ENCODE data around the gene SLC35E1.

Gene SLC35E1

DNA sequence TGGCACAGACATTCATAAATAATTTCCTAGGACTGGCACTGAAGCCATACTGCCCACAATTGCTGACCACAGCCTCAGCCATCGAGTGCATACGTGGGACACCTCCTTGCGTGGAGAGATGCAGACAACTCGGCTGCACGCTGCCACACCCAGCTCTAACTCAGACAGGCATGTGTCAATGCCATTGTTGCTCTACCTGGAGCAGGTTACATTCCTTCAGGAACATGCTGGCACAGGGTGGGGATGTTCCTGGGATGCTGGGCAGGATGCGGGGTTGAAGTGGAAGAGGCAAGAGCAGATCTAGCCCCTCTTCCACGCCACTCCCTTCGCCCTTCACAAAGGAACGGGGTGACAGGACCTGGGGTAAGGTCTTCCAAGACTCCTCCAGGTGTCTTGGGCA lies 24.2 kb upstream of the SLC35E1 start:
- FAIRE-seq, result no peak

DNA sequence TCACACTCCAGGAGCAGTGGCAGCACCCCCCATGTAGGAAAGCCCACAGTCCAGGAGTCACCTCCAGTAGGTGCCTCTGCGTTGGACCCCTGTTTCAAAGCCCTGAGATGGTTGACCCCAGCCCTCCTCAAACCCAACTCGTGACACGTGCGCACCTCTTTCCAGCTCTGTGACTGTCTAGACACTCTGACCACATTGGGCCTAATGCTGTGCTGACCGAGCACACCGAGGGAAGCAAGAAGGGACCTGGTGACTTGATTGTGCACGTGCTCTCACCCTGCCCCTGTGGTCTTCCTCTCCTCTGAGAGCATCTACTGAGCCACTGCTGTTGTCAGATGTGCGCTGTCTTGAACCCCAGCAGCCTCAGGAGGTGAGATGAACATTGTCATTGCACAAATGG lies 22.9 kb upstream of the SLC35E1 start:
- FAIRE-seq, result no peak

DNA sequence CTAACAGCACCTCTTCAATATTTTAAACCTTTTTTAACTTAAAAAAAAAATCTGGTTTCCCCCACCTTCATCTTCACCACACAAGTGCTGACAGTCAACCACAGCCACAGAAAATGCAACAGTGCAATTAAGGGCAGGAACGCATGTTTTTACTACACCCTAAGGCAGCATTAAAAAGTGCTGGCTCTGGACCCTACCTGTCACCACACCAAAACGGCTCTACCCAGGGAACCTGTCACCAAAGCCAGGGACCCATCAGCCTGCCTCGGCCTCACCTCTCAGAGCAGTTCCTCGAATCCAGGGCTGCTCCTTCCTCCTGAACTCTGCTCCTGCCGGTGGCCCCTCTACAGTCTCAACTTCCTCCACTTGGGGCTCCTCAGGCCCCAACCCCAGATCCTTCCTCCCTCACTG lies 22.5 kb upstream of the SLC35E1 start:
- no peak for FAIRE-seq

DNA sequence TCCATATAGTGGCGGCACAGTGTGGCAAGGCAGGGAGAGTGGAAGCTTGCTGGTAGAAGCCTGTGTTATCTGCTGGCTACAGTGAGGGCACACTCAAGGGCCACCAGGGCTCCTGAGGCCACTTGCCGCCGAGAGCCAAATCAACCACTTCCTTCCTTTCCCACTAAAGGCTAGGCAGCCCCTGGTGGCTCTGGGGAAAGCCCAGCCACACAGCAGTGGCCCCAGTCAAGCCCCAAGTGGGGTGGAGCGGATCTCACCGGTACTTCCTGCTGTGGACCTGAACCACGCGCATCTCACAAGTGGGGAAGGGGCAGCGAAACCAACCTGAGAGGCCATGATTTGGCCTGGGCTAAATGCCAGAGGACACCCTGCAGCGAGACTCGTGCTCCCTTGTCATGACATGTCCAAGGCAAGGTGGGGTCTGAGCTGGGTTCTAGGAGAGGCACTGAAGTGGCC lies 21.9 kb upstream of the SLC35E1 start:
- no peak for FAIRE-seq

DNA sequence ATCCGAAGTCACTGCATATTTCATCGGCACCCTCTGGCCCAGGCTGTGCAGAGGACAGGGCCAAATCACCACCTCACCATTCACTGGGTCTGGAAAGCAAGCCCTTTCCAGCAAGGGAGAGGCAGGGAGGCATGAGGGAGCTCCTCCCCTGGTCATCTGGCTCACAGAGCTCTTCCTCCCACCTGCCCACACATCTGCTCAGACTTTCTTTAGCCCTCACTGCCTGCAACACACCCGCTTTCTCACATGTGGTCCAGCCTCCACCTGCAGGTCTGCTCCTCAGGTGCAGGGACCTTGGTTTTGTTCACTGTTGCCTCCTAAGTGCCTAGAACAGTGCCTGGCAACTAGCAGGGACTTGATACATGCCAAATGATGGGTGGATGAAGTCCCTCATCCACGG lies 21.0 kb upstream of the SLC35E1 start:
- no peak for FAIRE-seq

DNA sequence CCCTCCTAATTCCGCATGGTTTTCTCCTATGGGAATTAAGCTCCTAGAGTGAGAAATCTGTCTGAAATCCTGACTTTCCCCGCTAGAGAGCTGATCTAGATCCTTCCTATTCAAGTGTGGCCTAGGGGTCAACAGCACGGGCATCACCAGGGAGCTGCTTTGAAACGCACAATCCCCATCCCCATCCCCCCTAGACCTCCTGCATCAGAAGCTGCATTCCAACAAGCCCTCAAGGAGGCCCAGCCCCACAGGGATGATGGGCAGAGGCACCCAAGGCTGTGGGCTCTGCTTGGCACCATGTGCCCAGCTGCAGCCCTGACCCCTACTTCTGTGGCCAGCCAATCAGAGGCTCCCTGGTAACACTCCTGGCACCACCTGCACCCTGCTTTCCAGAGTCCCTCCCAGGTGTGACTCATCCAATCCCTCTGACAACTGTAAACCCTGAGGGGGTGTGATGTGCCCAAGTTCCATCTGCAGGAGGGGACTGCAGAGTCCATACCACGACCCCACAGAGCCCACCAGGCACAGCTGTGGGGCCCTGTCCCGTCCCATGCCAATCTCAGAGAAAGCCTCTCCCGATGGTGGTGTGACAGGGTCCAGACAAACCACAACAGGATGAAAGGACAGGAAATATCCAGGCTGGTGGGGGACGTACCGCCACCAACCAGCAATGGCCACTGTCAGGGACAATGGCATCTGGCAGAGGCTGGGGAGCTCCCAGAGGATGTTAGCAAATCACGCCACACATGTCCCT lies 19.8 kb upstream of the SLC35E1 start:
- FAIRE-seq, result no peak

DNA sequence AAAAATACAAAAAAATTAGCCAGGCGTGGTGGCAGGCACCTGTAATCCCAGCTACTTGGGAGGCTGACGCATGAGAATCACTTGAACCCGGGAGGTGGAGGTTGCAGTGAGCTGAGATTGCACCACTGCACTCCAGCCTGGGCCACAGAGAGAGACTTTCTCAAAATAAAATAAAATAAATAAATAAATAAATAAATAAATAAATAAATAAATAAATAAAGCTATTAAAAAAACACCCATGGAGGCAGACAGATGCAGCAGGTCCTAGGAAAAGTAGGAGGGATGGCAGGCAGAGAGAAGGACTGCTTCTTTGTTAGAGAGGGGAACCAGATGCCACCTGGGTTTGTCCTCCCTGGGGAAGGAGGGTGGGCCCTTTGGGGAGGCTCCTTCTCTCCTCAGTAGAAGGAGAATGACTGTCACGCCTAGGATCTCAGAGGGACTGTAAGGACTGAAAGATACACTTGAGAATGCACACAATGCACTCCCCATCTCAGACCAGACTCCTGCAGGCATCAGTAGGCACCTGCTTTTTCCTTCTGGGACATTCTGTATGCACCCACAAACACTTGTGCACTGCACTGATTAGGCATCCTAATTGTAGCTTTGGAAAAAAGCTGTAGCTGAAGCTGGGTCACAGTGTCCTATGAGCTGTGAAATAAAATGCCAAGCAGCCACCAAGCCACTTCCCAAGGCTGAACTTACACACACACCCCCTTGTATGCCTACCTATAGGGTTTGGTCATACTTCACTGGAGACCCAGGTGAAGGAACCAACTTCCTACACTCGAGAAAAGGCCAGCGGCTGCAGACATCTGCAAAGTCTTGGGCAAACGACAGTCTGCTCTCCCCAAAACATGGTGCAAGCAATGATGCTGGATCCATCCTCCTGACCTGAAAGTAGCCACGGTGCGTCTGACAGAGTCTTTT lies 18.9 kb upstream of the SLC35E1 start:
- no peak for FAIRE-seq

DNA sequence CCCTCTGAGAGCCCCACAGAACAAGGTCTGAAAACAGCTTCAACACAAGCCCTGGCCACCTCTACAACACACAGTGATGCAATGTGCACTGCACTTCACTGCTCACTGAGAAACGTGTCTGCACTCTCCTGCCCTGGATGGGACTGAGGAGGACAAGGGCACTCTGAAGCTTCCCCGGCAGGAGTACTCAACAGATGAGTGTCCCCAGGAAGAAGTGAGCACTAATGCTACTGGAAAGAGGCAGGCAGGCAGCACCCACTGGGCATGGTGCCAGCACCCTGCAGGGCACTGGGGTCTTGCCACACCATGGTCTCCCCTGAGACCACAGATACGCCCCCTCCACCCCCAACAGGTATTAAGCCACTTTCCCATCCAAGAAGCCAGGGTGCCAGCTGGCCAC lies 17.7 kb upstream of the SLC35E1 start:
- no peak for FAIRE-seq

DNA sequence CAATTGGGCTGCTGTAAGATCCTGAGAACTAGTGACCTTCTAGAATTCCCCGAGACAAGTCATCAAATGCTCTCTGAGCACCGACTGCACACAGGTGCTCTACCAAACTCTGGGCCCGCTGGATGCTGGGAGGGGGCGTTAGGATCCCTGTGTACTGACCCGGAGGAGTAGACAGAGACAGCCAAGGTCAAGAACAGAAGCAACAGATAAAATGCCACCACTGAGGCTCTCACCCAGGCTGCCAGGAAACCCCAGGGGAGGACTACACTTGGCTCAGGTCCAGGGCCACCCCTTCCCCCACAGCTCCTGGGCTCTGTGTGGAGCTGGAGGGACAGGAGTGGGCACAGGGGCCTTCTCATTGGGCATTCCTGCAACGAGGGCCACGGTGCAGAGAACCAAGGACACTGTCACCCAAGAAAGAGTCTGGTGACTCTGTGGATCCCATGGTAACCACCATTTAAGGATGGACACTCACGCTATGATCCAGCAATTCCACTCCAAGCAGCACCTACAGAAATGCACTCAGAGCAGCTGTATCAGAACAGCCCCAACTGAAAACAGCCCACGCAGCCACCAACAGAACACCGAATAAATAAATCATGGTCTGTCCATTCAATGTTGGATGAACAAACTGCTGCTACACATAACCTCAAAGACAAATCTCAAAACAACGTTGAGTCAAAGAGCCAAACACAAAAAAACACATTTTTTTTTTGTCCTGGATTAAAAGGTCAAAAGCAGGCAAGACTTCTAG lies 16.8 kb upstream of the SLC35E1 start:
- no peak for FAIRE-seq

DNA sequence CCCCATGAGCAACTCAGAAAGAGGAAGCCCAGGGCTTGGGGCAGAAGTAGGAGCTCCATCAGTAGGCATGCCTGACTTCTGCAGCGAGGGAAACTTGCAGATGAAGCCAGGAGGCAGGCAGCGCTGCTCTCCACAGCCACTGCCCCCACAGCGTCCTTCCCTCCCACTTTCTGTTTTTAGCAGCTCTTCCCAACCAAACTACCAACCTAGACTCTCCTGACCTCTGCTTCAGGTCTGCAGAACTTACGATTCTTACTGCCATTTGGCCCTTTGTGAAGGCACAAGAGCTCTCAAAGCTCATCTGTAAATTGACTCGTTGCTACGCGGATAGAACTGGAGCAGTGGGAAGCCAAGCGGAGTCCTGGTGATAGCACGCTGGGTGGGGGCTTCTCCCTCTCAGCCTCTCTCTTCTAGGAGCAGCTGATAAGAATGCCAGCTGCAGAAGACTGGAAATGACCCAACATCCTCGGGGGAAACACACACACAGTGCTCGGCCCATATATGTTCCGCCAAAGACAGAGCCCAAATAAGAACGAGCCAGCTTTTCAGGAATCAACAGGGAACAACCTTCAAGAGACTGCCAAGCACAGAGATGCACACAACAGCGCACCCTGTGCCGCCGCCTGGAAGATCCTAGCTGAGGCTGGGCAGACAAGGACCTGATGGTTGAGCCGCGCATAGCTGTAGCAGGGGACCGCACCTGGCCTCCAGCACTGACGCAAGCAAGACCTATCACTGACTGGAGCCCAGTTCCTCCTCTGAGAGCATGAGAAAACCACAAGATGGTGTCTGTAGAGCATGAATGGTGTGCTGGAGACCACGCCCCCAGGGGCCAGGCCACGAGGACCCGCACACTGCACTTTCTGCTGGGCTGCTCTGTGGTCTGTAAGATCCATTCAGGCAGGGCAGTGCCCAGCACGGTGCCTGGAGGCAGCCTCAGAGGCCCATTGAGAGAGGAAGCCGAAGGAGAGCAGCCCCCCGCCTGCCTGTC lies 15.9 kb upstream of the SLC35E1 start:
- FAIRE-seq, result no peak

DNA sequence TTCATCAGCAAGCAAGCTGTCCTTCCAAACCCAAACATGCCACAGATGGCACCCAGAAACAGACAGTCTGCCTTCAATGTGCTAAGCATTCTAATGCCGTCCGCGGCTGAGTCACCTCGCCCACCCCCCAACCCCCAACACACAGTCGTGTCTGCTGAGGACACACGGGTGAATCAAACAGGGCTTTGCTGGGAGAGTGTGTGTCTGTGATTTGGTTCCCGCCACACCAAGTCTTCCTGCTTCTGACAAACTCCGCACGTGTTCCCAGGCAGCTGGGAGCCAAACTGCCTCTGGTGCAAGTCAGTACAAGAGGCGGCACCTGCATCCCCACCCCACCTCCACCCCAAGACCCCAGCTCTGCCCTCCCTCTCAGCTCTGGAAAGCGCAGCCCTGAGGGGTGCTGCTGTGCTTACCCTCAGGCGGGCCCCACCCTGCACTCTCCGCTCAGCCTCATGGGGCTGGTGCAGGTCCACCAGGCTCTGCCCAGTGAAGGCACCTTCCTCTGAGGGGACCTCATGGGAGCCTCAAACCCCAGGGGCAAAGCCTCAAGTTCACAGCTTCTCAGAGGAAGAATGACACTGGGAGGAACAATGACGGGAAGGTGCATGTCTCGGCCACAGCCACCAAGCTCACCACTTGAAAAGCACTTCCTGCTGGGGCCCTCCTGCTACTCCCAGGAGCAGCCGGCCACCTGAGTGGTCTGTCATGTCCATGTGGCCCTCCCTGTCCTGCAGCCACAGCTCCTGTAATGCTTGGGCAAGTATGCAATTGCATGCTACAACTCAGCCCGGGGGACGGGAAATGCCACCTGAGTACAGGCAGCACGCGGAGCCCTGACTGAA lies 15.0 kb upstream of the SLC35E1 start:
- FAIRE-seq, result no peak

DNA sequence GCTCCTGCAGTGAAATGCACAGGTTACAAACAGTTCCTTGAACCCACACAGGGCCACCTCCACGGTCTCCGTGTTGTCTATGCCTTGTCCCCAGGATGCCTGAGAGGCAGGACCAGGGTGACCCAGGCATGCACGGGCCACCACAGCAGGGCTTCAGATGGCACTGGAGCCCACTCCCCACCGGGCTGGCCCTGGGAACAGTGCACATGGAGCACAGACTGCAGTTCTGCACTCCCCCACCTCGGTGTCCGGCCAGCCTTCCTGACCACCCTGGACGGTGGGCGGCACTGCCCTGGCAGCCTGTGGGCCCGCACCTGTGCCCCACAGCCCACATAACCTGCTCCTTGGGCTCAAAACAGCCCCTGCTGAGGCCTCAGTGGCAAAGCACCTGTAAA lies 14.3 kb upstream of the SLC35E1 start:
- no peak for FAIRE-seq

DNA sequence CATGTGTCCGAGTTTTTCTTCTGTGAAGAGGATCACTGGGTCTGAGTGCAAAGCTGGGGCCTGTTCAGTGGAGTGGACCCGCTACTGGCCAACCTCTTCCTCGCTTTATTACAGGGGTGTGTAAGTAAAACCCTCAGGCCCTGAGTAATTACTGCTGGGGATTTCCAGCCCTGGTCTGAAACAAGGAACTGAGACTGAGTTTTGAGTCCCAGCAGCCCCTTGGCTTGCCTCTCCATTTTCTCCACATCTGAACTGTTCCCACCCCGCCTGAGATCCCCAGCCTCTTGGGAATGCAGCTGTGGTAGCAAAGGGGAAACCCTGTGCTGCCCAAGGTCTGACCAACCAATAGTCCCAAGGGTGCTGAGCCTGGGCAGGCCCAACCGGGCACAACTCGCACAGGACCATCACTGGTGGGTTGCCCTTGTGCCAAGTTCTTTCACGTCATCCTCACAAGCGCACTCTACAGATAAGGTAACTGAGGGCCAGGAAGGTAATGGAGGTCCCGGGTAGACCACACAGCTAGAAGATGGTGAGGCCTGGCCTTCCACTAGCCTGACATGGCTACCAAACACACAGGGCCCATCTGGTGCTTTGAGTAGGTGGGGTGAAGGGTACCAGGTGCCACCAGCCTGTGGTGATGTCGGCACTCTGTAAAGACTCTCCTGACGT lies 13.7 kb upstream of the SLC35E1 start:
- FAIRE-seq, result no peak

DNA sequence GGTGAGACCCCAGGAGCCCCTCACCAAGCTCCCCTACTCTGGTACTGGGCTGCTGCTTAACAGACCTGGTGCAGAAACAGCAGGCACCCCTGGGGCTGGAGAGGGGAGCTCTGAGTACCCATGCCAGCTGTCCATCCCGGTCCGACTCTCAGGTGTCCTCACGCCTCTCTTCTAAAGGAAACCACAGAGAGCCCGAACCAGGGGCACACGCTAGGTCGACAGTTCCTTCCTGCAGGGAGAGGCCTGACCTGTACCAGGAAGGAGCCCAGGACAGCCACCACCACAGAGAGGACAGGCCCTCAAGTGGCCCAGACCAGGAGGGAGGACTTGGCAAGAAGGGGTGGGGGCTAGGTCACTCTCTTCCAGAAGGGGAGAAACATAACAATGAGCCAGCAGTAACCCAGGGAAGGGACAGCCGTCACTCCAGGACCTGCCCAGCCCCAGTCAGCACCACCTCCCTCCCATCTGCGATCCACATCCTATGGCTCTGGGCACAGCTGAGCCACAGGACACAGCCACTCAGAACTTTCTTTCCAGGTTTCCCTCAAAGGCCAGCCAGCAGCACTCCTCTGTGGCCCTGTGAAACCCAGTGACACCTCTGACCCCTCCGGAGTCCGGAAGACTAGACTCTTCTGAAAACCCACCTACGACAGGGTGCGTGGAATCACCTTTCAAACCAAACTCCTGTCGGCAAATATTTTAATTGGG lies 13.0 kb upstream of the SLC35E1 start:
- no peak for FAIRE-seq

DNA sequence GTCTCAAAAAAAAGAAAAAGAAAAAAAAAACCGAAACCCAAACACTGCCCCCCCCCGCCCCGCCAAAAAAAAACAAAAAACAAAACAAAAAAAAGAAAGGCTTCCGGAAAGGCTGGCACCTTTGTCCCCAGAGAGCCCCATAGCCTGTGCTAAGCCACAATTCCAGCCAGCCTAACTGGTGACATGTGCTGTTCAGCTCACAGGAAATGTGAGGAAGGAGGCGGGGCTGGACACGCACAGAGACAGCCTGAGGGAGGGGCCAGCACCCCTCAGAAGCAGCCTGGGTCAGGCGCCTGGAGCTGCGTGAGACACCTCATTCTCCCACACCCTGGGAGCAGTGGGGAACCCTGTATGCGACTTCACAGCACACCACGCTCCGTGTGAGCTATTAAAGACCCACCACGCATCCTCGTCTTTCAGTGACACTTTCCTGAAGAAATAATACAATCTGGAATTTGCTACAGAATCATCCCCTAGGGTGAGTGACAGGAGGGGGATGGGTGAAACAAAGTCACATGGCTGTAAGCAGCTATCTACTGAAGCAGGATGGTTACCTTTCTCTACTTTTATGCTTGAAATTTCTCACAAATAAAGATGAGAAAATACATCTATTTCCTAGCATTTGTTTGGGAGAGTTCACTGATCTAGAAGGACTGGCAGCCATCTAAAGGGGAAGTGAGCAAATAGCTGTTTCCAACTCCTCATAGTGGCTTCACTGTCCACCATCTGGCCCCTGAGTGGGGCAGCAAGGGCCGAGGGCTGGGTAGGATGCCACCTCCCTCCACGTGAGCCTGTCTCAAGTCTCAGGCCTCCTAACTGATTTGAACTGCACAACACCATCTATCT lies 12.3 kb upstream of the SLC35E1 start:
- no peak for FAIRE-seq

DNA sequence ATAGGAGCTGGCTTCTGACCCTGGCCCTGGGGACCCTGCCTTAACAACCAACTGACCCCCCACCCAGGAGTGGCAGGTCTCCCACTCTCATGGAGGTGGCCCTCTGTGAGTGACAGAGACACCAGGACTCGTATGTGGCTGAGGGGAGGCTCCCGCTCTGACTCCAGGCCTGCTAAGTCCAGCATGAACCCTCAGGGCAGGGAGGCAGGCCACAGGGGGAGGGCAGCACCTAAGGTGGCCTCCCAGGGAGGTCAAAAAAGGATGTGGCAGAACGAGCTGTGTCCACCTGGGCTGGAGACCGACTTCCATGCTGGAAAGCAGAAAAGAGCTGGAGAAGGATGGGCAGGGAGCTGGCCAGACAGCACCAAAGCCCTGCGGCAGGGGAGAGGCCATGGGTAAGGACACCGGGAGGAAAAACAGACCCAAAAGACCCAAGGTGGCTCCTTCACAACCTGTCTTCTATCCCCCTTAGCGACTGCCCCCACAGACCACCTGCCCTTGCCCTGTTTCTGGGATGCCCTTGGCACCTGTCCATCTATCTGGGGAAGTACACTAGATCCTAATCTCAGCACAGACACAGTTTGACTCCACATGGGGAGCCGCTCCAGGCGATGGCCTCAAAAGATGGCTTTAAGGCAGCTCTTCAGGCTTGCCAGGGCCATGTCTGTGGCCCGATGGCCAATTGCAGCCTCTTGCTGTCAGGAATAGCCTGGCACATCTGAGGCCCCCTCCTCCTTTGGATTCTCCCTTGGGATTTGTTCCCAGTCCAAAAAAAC lies 10.5 kb upstream of the SLC35E1 start:
- FAIRE-seq, result no peak

DNA sequence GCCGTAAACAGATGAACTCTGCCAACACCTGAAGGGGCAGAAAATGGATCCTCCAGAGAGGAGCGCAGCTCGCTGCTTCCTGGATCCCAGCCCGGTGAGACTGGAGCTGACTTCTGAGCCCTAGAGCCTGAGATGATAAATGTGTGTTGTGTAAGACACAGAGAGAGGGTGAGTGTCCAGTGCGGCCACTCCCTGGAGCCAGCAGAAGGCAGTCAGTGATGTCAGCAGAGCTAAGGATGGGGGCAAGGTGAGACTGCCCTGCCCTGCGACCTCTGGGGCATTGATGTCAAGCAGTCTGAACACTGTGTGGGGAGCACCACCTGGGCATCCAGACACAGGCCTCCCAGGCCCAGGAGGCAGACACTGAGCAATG lies 9.7 kb upstream of the SLC35E1 start:
- no peak for FAIRE-seq
